Breast epithelium (tissue), 3 donors: ENCODE measurements around the gene CDK3.

ENCODE experiments used
- POLR2A ChIP-seq: fragments of 450-650 bp; IDR thresholded peaks from one replicate; pipeline ENCODE4 v1.6.1; 2016; ENCODE audit warnings: antibody characterized with exemption, mild to moderate bottlenecking, moderate library complexity
- POLR2AphosphoS5 ChIP-seq, 3 donors: sonication (generic); formaldehyde crosslinking; IDR thresholded peaks; one replicate each; pipeline ENCODE4 v1.6.1; 2017; ENCODE audit warnings: antibody characterized with exemption in 3 of 3
- TF ChIP-seq, protein P1 (sequence below), 3 donors: fragments of 450-650 bp; IDR thresholded peaks; one replicate each; pipeline ENCODE4 v1.5.1; 2016 to 2017; ENCODE audit warnings: antibody characterized with exemption in 3 of 3, mild to moderate bottlenecking in 3 of 3, moderate library complexity in 3 of 3

DNA sequence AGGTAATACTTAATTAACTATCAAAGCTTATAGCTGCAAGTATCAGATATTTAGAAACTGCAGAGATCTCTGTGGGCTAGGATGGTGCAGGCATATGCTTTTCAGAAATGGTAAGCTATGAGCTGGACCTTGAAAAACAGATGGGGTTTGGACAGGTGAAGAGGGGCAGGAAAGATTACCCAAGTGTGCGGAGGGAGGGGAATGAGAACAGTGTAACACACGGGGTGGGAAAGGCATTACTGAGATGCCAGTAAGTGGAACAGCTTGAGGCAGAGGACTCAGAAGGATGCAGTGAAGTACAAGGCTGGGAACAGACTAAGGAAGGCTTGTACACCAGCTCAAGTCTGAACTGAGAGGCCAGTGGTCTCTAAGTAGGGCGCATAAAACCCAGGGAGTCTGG, 48.6 kb downstream of the CDK3 start:
- TF ChIP-seq, protein P1, sequence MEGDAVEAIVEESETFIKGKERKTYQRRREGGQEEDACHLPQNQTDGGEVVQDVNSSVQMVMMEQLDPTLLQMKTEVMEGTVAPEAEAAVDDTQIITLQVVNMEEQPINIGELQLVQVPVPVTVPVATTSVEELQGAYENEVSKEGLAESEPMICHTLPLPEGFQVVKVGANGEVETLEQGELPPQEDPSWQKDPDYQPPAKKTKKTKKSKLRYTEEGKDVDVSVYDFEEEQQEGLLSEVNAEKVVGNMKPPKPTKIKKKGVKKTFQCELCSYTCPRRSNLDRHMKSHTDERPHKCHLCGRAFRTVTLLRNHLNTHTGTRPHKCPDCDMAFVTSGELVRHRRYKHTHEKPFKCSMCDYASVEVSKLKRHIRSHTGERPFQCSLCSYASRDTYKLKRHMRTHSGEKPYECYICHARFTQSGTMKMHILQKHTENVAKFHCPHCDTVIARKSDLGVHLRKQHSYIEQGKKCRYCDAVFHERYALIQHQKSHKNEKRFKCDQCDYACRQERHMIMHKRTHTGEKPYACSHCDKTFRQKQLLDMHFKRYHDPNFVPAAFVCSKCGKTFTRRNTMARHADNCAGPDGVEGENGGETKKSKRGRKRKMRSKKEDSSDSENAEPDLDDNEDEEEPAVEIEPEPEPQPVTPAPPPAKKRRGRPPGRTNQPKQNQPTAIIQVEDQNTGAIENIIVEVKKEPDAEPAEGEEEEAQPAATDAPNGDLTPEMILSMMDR (IDR thresholded peaks at IDR 0.05), result no peak
- TF ChIP-seq POLR2AphosphoS5 (IDR thresholded peaks at IDR 0.05) (no peak), POLR2A (no peak)
